Stimulated activated CD8-positive, alpha-beta memory T cell treated with anti-CD3 and anti-CD28 coated beads, Interleukin-7, amount 100 ng/mL, for 24 hours (primary cell): Measurements from ENCODE around the gene CCSER1.

Experiments
- DNase-seq: peaks from one replicate; pipeline ENCODE4 v3.0.0-alpha.2; 2020; ENCODE audit warnings: low read depth

CCSER1 gene

DNA sequence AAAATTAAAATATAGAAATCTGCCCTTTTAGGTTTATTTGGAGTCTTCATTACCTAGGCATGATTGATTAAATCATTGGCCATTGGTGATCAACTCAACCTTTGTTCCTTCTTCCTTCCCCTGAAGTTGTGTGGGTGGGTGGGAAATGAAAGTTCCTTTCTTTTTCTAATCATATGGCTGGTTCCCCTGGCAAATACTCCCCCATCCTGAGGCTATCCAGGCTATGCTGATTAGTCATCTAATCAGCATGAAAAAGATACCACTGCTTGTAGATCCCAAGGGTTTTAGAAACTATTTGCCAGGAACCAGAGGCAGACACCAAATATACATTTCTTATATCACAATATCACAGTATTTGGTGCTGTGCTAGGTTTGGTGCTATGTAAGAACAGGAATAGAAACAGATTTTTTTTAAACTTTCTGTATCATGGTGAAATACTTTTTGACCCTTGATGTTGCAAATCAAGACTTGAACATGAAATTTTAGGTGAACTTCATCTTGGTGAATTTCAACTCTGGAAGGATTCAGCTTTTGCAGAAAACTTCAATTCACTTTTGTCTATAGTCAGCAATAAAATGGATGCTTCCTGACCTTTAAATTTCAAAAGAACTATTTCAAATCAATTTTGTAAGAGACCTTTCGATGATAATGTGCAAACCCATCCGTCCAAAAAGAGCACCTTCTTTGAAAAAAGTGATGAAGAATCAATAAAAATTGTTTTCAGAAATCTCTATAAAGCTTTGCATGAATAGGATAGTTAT lies 71.1 kb downstream of the CCSER1 start:
- DNase-seq: no peak

DNA sequence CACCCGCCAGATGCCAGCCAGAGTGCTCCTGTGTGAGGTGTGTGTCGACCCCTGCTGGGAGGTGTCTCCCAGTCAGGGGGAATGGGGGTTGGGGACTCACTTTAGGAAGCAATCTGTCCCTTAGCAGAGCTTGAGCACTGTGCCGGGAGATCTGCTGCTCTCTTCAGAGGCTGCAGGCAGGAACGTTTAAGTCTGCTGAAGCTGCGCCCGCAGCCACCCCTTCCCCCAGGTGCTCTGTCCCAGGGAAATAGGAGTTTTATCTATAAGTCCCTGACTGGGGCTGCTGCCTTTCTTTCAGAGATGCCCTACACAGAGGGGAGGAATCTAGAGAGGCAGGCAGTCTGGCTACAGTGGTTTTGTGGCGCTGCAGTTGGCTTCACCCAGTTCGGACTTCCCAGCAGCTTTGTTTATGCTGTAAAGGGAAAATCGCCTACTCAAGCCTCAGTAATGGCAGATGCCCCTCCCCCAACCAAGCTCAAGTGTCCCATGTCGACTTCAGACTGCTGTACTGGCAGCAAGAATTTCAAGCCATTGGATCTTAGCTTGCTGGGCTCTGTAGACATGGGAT lies 80.8 kb downstream of the CCSER1 start:
- no peak for DNase-seq

- DNase-seq: no peak
Measured at GRCh38 chr4:90209922-90210321, 82.7 kb downstream of the CCSER1 start.

GRCh38 chr4:90211174-90211573 lies 84.0 kb downstream of the CCSER1 start:
- DNase-seq: no peak

GRCh38 chr4:90215286-90215685 lies 88.1 kb downstream of the CCSER1 start:
- no peak for DNase-seq

- DNase-seq: no peak
Measured at GRCh38 chr4:90219822-90220221, 92.6 kb downstream of the CCSER1 start.

- DNase-seq: no peak
Measured at GRCh38 chr4:90220459-90220858, 93.3 kb downstream of the CCSER1 start.

DNA sequence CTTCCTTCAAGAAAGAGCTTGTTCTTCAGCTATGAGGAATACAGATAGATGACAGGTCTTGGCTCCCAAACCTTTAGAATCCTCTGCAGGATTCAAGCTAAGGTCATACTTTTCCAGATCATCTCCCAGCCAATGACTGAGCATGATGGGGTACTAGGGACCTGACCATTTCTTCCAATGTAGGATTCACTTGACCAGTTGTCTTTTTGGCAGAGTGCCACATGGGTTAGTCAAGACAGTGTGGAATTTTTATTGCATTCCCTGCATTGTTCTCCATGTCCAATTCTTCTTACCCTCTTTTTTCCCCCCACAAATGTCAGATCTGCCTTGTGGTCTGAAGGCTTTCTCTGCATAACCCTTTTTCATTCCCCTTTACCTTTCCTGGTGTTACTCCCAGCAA lies 99.5 kb downstream of the CCSER1 start:
- no peak for DNase-seq

DNA sequence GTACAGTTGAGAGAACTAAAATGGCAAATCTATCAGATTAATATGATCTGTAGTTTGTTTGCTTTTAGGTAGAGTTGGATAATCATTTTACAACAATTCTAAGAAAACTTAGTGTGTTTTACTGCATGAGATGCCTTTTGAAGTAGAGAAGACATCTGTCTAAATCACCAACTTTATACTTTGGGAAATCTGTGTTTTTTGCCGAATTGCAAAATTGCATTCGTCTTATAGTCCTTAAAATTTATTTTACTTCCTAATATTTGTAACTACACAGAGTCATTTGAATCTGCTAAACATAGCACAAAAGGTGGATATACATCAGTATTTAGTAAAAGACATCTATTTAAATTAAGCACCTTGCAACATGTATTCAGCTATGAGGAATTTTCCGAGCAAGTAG lies 100.0 kb downstream of the CCSER1 start:
- DNase-seq: no peak

DNA sequence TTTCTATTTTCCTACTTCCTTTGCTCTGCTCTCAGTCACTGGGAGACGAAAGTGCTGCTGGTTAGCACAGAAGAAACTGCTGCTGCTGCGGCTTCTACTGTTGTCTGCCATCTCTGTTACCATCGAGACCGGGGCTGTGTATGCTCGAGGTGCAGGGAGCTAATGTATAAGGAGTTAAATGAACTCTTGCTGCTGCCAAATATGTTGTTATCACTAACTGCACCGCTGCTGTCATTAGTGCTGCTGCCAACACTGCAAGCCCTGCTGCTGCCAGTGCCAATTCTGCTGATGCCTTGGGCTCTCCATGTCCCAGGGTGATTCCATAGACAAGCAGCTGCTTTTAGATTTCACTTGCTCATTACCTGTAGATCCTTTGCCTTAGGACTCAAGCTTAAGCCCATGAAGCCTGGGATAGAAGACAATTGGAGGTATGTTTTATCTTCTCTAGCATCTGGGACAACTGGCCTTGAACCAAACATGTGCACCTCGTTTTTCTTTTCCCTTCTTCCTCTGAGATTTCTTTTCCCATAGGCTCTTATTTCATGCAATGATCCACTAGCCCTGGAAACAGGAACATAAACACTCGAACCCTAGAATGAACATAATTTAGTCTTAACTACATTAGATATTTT lies 107.8 kb downstream of the CCSER1 start:
- no peak for DNase-seq

DNA sequence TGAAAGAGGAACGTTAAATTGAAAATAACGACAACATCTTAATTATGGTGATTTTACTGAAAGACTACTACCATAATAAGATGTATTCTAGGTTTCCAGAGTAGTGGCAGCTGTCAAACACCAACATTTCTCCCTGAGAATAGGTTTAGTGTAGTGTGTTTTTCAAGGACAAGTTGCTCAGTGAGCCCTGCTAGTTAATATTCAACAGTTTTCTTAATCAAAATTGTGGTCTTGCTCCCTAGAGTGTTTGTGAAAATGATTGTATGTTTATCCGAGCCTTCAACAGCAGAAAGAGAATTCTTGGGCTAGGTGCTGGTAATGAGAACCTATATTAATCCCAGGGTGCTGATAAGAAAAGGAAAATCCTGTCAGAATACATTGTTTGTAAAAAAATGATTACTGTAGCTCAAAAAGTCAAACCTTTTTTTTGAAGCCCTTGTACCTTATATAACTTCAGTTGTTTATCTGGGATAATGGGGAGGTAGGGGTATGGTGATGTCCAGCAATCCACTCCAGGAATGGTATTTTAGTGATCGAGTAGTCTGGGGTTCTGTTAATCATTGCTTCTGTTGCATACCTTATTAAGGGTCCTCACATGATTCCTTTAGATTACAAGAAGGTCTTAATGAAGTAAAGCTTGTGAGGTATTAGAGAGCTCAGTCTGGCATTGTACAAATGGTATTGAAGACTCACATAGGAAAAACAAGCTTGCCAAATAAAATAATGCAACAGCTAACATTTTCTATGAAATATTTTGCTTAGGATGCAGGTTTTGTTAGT lies 110.7 kb downstream of the CCSER1 start:
- no peak for DNase-seq

- DNase-seq: no peak
Measured at GRCh38 chr4:90240333-90240732, 113.1 kb downstream of the CCSER1 start.

- DNase-seq: no peak
Measured at GRCh38 chr4:90241008-90241407, 113.8 kb downstream of the CCSER1 start.

DNA sequence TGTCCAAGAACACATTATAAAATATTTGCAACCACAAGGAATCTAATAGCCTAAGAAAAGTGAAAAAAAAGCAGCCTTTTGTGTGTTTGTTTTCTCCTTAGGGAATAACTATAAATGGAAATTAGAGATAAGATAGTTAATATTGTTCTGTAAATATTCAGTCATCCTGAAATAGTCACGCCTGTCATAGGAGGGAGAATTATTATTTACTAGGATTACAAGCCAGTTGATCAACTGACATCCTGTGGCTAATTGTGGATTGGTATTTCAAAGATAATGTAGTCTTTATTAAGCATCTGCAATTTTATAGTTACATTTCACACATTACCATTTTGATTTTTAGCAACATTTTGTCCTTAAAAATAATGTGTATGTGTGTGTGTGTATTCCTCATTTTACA lies 118.6 kb downstream of the CCSER1 start:
- DNase-seq: no peak

DNA sequence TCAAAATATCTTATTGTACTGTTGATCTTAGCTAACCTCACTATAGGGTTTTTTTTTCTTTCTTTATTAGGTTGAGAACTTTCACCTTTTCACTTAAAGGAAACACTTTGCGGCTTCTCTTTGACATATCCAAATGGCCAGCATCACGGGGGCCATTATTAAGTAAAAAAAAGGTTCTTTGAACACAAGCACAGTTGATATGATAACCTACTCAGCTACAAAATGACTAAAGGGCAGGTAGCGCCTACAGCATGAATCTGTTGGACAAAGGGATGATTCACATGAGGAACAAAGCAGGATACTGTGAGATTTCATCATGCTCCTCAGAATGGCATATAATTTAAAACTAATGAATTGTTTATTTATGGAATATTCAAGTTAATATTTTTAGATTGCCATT lies 119.6 kb downstream of the CCSER1 start:
- no peak for DNase-seq

- no peak for DNase-seq
Measured at GRCh38 chr4:90254357-90254756, 127.2 kb downstream of the CCSER1 start.

DNA sequence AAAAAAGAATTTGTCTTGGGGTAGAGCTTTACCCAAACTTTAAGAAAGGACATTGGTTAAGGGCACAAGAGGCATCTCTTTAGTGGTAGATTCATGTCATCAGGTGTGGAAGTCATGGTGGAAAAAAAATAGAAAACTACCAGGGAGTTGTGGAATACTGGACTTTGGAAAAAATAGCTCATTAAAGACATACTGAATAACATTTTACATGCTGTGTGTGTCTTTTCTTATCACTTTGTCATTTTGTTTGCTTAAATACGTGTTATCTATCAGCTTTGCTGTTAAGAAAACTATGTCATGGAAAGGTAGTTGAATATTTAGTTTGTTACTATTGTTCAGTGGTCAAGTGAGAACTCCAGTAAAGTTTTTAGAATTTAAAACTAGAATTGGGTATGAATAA lies 147.0 kb downstream of the CCSER1 start:
- DNase-seq: no peak

- no peak for DNase-seq
Measured at GRCh38 chr4:90280954-90281353, 153.8 kb downstream of the CCSER1 start.

DNA sequence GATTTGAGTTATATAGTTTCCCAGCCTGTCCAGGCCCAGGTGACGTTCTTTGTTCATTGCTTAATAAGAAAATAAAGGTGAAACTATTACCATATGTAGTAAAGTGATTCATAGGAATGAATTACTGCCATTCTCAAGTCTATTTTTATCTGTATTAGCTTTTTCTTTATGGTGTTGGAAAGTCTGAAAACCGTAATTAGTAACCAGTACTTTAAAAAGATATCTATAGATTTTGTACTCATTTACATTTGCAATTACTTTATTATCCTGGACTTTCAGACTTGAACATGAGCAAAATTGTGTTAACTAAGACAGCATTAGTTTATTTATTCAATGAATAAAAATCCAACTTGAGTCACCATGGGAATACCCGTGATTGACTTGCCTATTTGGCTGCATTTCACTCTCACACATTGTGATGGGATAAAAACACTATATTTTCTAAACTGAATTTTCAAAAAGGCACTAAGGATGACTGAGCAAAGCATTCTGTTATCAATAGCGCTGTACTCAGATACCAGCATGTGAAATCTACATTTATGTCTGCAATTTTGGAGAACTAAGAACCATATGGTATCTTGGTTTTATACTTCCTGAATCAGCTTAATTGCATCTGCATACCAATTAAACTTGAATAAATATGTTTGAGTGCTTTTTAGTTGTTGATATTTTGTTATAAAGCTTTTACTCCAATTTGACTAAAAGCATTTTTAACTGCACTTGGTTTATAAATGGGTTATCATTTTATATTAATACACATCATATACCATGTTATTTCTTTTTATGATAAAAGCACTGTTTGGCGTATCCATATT lies 154.6 kb downstream of the CCSER1 start:
- no peak for DNase-seq

GRCh38 chr4:90290345-90290744 lies 163.2 kb downstream of the CCSER1 start:
- DNase-seq: no peak

DNA sequence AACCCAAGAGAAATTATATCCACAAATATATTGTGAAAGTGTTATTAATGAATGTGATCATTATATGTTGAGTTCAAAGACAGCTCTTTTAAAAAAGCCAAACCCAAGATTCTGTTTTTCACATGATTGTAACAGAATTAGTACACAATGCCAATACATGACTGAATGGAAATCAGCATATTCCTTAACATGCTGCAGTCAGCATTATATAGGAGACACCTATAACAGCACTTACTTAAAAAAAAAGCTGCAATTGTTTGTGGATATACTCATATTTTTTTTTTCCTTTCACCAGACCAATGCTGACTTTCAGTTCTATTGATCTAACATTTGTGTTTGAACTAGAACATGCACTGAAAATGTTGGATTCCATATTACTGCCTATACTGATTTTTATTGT lies 165.2 kb downstream of the CCSER1 start:
- DNase-seq: no peak

- no peak for DNase-seq
Measured at GRCh38 chr4:90293320-90293719, 166.1 kb downstream of the CCSER1 start.
